HG02970 (cell line): ENCODE results near the gene ACRBP.

ENCODE experiments used
- ATAC-seq: cut with Tn5 transposase; IDR thresholded peaks from one replicate; pipeline ENCODE4 v1.9.1; 2021; ENCODE audit warnings: mild to moderate bottlenecking, moderate library complexity, moderate number of reproducible peaks; ENCODE audit not compliant: unreplicated experiment, low FRiP score

Gene ACRBP

DNA sequence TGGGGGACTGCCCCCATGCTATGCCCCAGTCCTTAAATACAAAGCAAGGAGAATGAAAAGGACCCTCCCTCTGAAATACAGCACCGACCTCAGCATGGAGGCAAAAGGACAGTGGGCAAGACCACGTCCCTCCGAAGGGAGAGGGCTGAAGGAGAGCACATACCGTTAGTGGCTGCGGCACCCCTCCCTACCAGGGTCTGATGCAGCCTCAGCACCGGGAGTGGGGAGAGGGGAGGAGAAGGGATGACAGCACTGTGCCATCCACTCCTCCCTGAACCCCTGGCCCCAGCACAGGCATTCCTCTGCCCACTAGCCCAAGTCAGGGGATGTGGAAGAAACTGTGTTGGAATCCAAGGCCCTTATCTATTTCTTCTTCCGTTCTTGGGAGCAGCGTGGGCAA, 3.6 kb upstream of the ACRBP start:
- ATAC-seq: no peak

- no peak for ATAC-seq
These were observed 753 bp downstream of the ACRBP start for GRCh38 chr12:6646276-6647082.

GRCh38 chr12:6644903-6645302, 2.3 kb downstream of the ACRBP start:
- no peak for ATAC-seq

DNA sequence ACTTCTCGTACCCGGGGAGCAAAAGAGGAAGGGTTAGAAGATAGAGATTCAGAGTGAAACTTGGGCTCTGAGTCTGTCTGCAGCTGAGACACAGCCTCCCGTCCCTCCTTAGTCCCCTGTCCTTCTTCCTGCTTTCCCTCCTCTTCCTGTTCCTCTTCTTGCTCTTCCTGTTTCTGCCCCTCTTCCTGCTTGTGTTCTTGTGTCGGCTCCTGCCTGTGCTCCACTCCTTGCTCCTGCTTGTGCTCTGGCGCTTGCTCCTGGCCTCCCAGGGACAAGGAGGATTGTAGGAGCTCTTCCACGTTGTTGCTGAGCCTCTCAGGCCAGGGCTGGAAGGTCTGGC, 3.0 kb downstream of the ACRBP start:
- ATAC-seq: no peak

- ATAC-seq: no peak
These were observed 3.5 kb downstream of the ACRBP start for GRCh38 chr12:6643569-6644256.

GRCh38 chr12:6641131-6641530, 6.1 kb downstream of the ACRBP start:
- ATAC-seq: no peak

GRCh38 chr12:6640497-6640896, 6.7 kb downstream of the ACRBP start:
- ATAC-seq: no peak

- ATAC-seq: no peak
These were observed 8.0 kb downstream of the ACRBP start for GRCh38 chr12:6639151-6639801.

GRCh38 chr12:6638305-6638704, 8.9 kb downstream of the ACRBP start:
- no peak for ATAC-seq

DNA sequence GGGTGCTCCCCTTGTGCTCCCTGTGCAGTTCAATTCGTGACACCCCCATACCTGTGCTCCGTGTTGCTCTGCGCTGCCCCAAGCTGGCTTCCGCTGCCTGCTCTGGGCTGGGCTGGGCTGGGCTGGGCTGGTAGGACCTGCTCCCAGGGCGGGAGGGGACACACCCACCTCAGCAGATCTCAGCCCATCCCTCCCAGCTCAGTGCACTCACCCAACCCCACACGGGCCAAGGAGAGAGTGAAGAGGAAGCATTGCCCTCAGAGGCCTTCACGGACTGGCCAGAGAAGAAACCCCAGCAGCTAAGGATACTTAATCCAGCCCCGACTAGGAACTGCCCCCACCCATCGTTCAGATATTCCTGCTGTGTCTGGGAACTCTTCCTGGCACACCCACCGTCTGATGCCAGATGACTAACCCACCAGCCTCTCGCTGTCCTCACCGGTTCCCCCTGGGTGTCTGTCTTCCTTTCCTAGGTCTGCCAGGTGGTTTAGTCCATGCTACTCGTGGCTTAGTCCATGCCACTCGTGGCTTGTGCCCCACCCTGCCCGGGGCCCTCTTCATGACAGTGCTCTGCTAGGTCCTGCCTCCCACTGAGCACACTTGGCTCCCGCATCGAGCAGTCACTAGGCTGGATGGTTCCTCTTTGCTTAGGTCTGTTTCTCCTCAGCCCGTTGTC, 11.2 kb downstream of the ACRBP start, which contains the start of gene LPAR5:
Gene LPAR5 (minus strand): TSS at position 104 of the 676 bp plus-strand sequence. CDS start 14,711 bp downstream, outside the sequence.
- peak; percentile 41 for ATAC-seq

GRCh38 chr12:6635375-6635855, 11.8 kb downstream of the ACRBP start:
- peak; percentile 40 for ATAC-seq

GRCh38 chr12:6632026-6632983, 14.9 kb downstream of the ACRBP start:
- ATAC-seq: no peak

DNA sequence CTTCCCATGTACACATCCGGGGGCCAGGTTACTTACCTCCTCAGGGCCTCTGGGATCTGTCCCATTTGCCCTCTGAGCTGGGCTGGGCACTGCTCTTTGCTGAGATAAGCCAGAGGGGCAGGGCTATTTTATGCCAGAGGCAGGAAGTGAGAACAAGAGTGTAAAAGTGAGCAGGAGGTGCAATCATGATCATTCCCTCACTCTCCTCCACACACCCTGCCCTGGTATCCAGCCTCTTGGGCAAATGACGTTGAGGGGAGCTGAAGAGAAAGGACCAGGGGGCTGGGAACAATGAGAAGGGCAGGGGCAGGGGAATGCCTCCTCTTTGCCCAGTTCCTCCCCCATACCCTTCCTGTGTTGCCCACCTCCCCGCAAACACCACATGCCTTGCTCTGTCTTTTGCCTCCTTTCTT, 15.7 kb downstream of the ACRBP start:
- no peak for ATAC-seq

- no peak for ATAC-seq
These were observed 16.5 kb downstream of the ACRBP start for GRCh38 chr12:6630736-6631135.

DNA sequence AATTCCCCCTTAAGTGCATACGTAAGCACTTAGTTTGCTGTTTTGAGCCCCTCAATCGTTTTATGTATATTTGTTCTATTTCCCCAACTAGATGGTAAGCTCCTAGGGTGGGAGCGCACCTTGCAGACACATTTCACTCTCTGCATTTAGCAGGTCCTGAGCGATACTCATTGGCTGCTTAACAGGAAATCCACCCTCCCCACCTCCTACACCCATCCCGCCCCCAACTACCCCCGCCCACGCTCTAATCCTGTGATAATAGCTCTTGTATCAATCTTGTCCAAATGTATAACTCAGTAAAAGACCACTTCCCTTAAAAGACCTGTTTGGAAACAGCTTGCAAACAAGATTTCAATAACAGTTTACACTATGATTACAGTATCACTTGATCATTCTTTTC, 19.6 kb downstream of the ACRBP start:
- ATAC-seq: no peak

DNA sequence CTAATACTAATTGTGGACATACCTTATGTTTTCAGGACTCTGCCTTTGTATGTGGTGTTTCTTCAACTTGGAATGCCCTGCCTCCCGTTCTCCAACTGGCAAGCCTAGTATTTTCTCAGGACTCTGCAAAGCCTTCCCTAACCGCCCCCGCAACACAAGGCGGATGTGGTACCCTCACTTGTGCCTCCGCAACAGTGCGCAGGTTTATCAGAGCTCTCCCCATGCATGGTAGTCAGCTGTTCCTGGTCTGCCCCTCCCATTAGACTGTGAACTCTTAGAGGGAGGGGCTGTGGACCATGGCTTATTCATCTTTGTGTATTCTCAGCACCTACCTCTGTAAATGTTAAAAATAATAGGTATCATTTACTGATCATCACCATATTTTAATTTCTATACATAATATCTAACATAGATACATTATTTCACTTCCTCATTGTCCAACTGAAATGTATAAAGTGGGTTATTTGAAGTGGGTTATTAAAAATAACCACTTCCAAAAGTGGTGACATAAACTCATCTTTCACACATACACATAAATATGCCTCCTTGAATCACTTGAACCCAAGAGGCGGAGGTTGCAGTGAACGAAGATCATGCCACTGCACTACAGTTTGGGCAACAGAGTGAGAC, 20.5 kb downstream of the ACRBP start:
- ATAC-seq: no peak

DNA sequence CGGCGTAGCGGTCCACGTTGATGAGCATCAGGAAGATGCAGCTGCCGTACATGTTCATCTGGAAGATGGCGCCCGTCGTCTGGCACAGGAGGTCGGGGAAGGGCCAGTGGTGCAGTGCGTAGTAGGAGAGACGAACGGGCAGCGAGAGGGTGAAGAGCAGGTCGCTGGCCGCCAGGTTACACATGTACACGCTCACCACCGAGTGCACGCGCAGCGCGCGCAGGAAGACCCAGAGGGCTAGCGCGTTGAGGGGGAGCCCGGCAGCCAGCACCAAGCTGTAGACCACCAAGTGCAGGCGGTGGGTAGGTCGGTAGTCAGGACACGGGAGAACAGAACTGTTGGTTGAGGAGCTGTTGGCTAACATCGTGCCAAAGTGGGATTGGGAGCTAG, 26.4 kb downstream of the ACRBP start:
- ATAC-seq: no peak

- no peak for ATAC-seq
These were observed 26.9 kb downstream of the ACRBP start for GRCh38 chr12:6620137-6620884.
